Spleen (tissue), 11 donors: ENCODE results near the gene MYO6. TPM values are rescaled to one million over a fixed set of nuclear protein-coding genes. Genes with fewer than 3 reads are reported as not detected.

ENCODE experiments used
- DNase-seq: peaks from one replicate; pipeline ENCODE4 v3.0.0-alpha.2; 2020
- H3K27ac ChIP-seq, 8 donors: fragments of 200-600 bp; sonication (generic) in 7 of 8; 1 replicate in 4 of 8; 2 replicates in 4 of 8; pipeline versions ENCODE4 v1.5.0 to v1.8.0; 2016 to 2021; ENCODE audit warnings: inconsistent platforms in 4 of 8, mild to moderate bottlenecking in 4 of 8, moderate library complexity in 1 of 8
- H3K27me3 ChIP-seq, 7 donors: fragments of 200-600 bp; sonication (generic) in 6 of 7; replicated peaks in 1 of 7; 1 replicate in 4 of 7; 2 replicates in 3 of 7; pipeline versions ENCODE4 v1.5.0 to v1.8.0; 2016 to 2021; ENCODE audit warnings: inconsistent platforms in 3 of 7, mild to moderate bottlenecking in 1 of 7
- H3K36me3 ChIP-seq, 6 donors: fragments of 200-600 bp; sonication (generic) in 5 of 6; 1 replicate in 4 of 6; 2 replicates in 2 of 6; pipeline versions ENCODE4 v1.5.0 to v1.8.0; 2016 to 2021; ENCODE audit warnings: inconsistent platforms in 2 of 6
- H3K4me1 ChIP-seq, 6 donors: fragments of 200-600 bp; sonication (generic) in 5 of 6; 1 replicate in 3 of 6; 2 replicates in 3 of 6; pipeline versions ENCODE4 v1.5.0 to v1.8.0; 2016 to 2021; ENCODE audit warnings: inconsistent platforms in 3 of 6
- H3K4me3 ChIP-seq, 8 donors: fragments of 200-600 bp; sonication (generic) in 7 of 8; 1 replicate in 4 of 8; 2 replicates in 4 of 8; pipeline versions ENCODE4 v1.5.0 to v1.8.0; 2016 to 2021; ENCODE audit warnings: inconsistent platforms in 4 of 8, mild to moderate bottlenecking in 4 of 8, moderate library complexity in 2 of 8
- H3K9me3 ChIP-seq, 8 donors: fragments of 200-600 bp; sonication (generic) in 7 of 8; 1 replicate in 4 of 8; 2 replicates in 4 of 8; pipeline versions ENCODE4 v1.5.0 to v1.8.0; 2016 to 2021; ENCODE audit warnings: inconsistent platforms in 4 of 8
- POLR2A ChIP-seq, 3 donors: fragments of 450-650 bp; IDR thresholded peaks; one replicate each; pipeline ENCODE4 v1.5.1; 2017; ENCODE audit warnings: antibody characterized with exemption in 3 of 3, mild to moderate bottlenecking in 1 of 3
- POLR2AphosphoS5 ChIP-seq, 3 donors: sonication (generic); formaldehyde crosslinking; IDR thresholded peaks; one replicate each; pipeline ENCODE4 v1.5.1; 2017; ENCODE audit warnings: antibody characterized with exemption in 3 of 3
- WGBS, 5 donors: extraction: QIAGEN DNeasy Blood & Tissue Kit in 3 of 5; methylation state at CpG; one replicate each; pipeline versions ENCODE4 v1.1.5 to v1.1.7; 2013 to 2018; 5-methylcytosine and 5-hydroxymethylcytosine counted together
- intact Hi-C: fragments of 100-400 bp; cut with DNase I; formaldehyde crosslinking; loops from one replicate; pipeline ENCODE4 v1.15.0; 2023; ENCODE audit warnings: low total_unique reads
- polyA plus RNA-seq, 3 donors: library from polyadenylated mRNA; stranded (reverse); fragments of 200-250 nt; gene quantifications; one replicate each; pipeline ENCODE4 v1.2.1, GENCODE V29; 2013
- total RNA-seq, 7 donors: library from RNA; depleted of rRNA in 3 of 7; stranded (reverse); fragments of >200 nt in 3 of 7; fragmentation: NEBNext Ultra II Directional in 4 of 7; extraction: Animal tissue kit (Norgen Biotek cat#: 25700) in 4 of 7; gene quantifications; one replicate each; pipeline versions ENCODE4 v1.1.0 to v1.2.1, GENCODE V29; 2016 to 2021
- TF ChIP-seq, protein P1 (sequence below), 11 experiments: fragments of 200-600 bp in 7 of 11; fragments of 450-650 bp in 4 of 11; sonication (generic) in 4 of 11; IDR thresholded peaks in 8 of 11; conservative IDR thresholded peaks in 3 of 11; 1 replicate in 7 of 11; 2 replicates in 4 of 11; pipeline versions ENCODE4 v1.4.0 to v1.8.0; 2016 to 2021; ENCODE audit warnings: antibody characterized with exemption in 11 of 11, inconsistent platforms in 4 of 11, mild to moderate bottlenecking in 1 of 11
- donor health status: healthy with polysubstance abuse.
- donor health status: DM: no; HTN: no; CAD: no; lungs with moderate emphysema.
- donor health status: DM: no; HTN: no; CAD: no.
- donor health status: Bipolar disorder and iron deficiency.
- donor health status: healthy.
- donor health status: DM: no; HTN: no; CAD: no.
- donor health status: DM: yes; HTN: yes; CAD: no.

MYO6 gene
- total and polyA plus RNA-seq, 10 donors = 4.2 to 29.1 (median 18.2) TPM

- Histone ChIP-seq H3K9me3 (no peaks in the 10 kb centered on the region), H3K27me3 (peaks cover 0 to 76% (median 4%) of the 10 kb centered on the region in 7 donors), H3K4me3 (no peak overlapping the region), H3K36me3 (no peaks in the 10 kb centered on the region), H3K27ac (no peak overlapping the region), H3K4me1 (peaks cover 6 to 29% (median 18%) of the 10 kb centered on the region in 6 donors)
- DNase-seq = no peak
- 90 to 95% (median 92%) methylated on average over 3 of the region's 3 CpGs for WGBS, 5 donors
- TF ChIP-seq POLR2A (IDR thresholded peaks at IDR 0.05) = no peak
- TF ChIP-seq, protein P1, sequence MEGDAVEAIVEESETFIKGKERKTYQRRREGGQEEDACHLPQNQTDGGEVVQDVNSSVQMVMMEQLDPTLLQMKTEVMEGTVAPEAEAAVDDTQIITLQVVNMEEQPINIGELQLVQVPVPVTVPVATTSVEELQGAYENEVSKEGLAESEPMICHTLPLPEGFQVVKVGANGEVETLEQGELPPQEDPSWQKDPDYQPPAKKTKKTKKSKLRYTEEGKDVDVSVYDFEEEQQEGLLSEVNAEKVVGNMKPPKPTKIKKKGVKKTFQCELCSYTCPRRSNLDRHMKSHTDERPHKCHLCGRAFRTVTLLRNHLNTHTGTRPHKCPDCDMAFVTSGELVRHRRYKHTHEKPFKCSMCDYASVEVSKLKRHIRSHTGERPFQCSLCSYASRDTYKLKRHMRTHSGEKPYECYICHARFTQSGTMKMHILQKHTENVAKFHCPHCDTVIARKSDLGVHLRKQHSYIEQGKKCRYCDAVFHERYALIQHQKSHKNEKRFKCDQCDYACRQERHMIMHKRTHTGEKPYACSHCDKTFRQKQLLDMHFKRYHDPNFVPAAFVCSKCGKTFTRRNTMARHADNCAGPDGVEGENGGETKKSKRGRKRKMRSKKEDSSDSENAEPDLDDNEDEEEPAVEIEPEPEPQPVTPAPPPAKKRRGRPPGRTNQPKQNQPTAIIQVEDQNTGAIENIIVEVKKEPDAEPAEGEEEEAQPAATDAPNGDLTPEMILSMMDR (IDR thresholded peaks at IDR 0.05 in 8 of 11, conservative IDR thresholded peaks at IDR 0.05 in 3 of 11) = no peak
- no peak for TF ChIP-seq POLR2AphosphoS5 (IDR thresholded peaks at IDR 0.05)
- intact Hi-C loops = no loop called here
Observed at GRCh38 chr6:75745404-75745803, 3.6 kb upstream of the MYO6 start.

GRCh38 chr6:75746221-75746620 is 2.8 kb upstream of the MYO6 start:
- Histone ChIP-seq H3K4me1 (peaks cover 6 to 37% (median 22%) of the 10 kb centered on the region in 6 donors), H3K9me3 (no peaks in the 10 kb centered on the region), H3K4me3 (no peak overlapping the region), H3K27ac (no peak overlapping the region), H3K27me3 (peaks cover 0 to 84% (median 4%) of the 10 kb centered on the region in 7 donors), H3K36me3 (no peaks in the 10 kb centered on the region)
- no peak for DNase-seq
- WGBS, 5 donors = 34 to 41% (median 38%) methylated on average over 2 of the region's 2 CpGs
- TF ChIP-seq POLR2A (IDR thresholded peaks at IDR 0.05) (no peak), POLR2AphosphoS5 (IDR thresholded peaks at IDR 0.05) (no peak)
- TF ChIP-seq, protein P1 (IDR thresholded peaks at IDR 0.05 in 8 of 11, conservative IDR thresholded peaks at IDR 0.05 in 3 of 11) = no peak
- intact Hi-C loops = no loop called here

GRCh38 chr6:75747152-75747992 is 1.7 kb upstream of the MYO6 start:
- Histone ChIP-seq H3K9me3 (no peaks in the 10 kb centered on the region), H3K4me3 (no peak overlapping the region), H3K27ac (no peak overlapping the region), H3K4me1 (peaks cover 6 to 49% (median 24%) of the 10 kb centered on the region in 6 donors), H3K36me3 (no peaks in the 10 kb centered on the region), H3K27me3 (peaks cover 0 to 93% (median 4%) of the 10 kb centered on the region in 7 donors)
- TF ChIP-seq POLR2A (IDR thresholded peaks at IDR 0.05) (no peak), POLR2AphosphoS5 (IDR thresholded peaks at IDR 0.05) (no peak)
- TF ChIP-seq, protein P1 (IDR thresholded peaks at IDR 0.05 in 8 of 11, conservative IDR thresholded peaks at IDR 0.05 in 3 of 11) = no peak
- intact Hi-C loops = no loop called here
- 81 to 87% (median 84%) methylated on average over 9 of the region's 9 CpGs for WGBS, 5 donors
- DNase-seq = no peak

GRCh38 chr6:75748003-75748742 is 866 bp upstream of the MYO6 start:
- intact Hi-C loops = no loop called here
- H3K4me3 ChIP-seq = peak overlapping the region; percentile 70 to 91 (median 79)
- H3K27me3 ChIP-seq = peaks cover 0 to 93% (median 4%) of the 10 kb centered on the region in 7 donors
- no peaks in the 10 kb centered on the region for H3K36me3 ChIP-seq
- no peak for DNase-seq
- no peaks in the 10 kb centered on the region for H3K9me3 ChIP-seq
- H3K27ac ChIP-seq = peak overlapping the region; percentile 29 to 90 (median 84)
- no peak for TF ChIP-seq POLR2A (IDR thresholded peaks at IDR 0.05)
- H3K4me1 ChIP-seq = peaks cover 6 to 51% (median 27%) of the 10 kb centered on the region in 6 donors
- WGBS, 5 donors = 5 to 8% (median 6%) methylated on average over 17 of the region's 17 CpGs
